GM21381 (cell line): ENCODE measurements around the gene TMEM181.

Experiments used
- ATAC-seq: cut with Tn5 transposase; IDR thresholded peaks from one replicate; pipeline ENCODE4 v1.9.1; 2021; ENCODE audit warnings: mild to moderate bottlenecking, moderate library complexity; ENCODE audit not compliant: unreplicated experiment

Gene TMEM181

GRCh38 chr6:158561321-158561884 is 1.5 kb downstream of the TMEM181 start:
- ATAC-seq = no peak

- no peak for ATAC-seq
These were observed 2.0 kb downstream of the TMEM181 start for GRCh38 chr6:158561938-158562337.

GRCh38 chr6:158564243-158565121 is 4.6 kb downstream of the TMEM181 start:
- no peak for ATAC-seq

DNA sequence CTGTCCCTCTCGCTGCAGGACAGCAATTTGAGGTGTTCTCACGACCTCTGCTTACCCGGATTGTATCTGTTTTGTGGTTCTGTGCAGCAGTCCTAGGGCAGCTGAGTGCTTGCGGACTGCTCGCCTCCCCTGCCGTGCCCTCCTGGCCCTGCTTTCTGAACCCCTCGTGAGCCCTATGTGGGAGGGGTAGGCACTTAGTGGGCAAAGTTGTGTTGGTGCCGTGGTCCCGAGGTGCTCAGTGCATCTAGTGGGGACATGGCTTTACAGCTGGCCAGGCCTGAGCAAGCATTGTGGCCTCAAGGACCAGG is 5.2 kb downstream of the TMEM181 start:
- ATAC-seq = no peak

DNA sequence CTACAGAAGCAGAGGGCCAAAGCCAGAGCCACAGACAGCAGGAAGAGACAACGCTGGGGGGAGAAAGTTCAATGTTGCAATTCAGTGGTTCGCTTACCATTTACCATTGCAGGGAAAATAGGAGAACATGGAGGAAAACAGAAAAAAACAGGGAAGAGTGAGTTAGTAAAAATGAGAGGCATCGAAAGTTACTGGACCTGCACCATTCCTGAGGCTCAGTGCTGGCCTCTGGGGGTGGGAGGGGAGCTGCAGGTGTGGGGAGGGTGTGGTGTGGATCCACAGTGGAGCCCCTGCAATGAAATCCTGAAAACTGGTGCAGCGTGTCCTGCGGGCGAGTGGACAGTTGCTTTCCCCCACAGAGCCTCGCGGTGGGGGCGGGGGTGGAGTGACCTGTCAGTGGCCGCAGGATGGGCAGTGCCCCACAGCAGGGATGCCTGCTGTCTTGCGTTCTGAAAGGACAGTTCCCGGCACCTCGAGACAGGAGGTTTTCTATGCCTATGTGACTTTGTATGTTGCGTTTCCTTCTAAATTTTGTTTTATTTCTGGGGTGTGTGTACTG is 5.7 kb downstream of the TMEM181 start:
- ATAC-seq = no peak

GRCh38 chr6:158566207-158566818 is 6.4 kb downstream of the TMEM181 start:
- no peak for ATAC-seq

DNA sequence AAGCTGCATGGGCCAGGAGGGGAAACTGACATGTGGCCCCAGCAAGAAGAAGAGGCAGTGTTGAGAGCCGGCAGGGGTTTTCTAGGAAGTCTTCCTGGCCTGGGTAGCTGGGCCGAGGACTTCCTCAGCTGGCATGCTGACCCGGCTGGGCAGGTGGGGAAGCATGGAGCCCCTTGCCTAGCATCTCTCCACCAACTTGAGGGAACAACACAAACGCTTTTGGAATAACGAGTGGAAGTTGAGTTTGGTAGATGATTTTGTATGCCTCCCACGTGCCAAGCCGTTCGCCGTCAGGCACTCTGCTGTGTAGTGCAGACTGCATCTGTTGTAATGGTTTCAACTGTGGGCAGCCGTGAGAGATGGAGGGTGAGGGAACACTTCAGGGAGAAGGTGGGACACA is 7.3 kb downstream of the TMEM181 start:
- ATAC-seq = no peak

DNA sequence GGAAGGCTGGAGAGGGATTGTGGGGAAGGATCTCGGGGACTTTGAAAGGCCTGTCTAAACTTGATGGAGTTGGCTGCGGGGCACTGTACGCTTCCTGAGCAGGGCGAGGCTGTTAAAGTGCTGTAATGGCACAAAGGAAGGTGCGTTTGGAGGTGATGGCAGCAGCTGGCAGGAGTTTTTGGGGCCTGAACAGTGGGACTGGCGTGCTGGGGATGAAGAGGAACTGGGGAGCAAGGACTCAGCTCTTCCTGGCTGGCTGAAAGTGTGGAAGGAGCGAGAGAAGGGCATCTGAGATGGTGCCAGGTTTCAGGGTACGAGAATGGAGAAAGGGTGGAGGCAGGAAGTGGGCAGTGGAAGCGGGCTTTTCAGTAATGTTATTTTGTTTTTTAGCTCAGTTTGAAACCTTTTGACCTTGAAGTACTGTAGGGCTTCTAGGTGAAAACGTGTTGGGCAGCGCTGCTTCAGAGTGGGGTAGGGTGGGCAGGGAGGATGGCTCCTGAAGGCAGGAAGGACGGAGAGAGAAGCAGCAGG is 8.0 kb downstream of the TMEM181 start:
- ATAC-seq = no peak

GRCh38 chr6:158568549-158568948 is 8.7 kb downstream of the TMEM181 start:
- ATAC-seq = no peak

GRCh38 chr6:158569036-158569435 is 9.1 kb downstream of the TMEM181 start:
- ATAC-seq = no peak

GRCh38 chr6:158570681-158570962 is 10.7 kb downstream of the TMEM181 start:
- ATAC-seq = no peak

GRCh38 chr6:158571826-158572652 is 12.1 kb downstream of the TMEM181 start:
- no peak for ATAC-seq

- no peak for ATAC-seq
These were observed 13.0 kb downstream of the TMEM181 start for GRCh38 chr6:158572653-158573541.

DNA sequence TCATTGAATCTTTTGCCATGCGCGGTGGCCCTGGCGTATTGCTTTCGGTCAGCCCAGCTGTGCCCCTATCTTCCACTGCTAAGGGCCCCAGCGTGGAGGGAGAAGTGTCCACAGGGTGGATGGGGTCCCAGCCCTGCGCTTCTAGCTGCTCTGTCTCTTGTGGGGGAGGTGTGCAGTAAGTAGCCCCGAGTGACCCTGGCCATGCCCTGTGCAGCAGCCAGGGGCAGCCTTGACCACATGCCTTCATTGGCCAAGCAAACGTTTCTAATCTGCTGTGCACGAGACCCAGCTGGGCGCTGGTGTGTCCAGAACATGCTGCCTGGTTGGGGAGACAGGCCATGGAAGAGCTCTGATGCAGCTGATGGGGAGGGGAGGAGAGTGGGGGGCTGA is 13.6 kb downstream of the TMEM181 start:
- ATAC-seq = no peak

- ATAC-seq = no peak
These were observed 14.9 kb downstream of the TMEM181 start for GRCh38 chr6:158574800-158575199.

- ATAC-seq = no peak
These were observed 15.7 kb downstream of the TMEM181 start for GRCh38 chr6:158575550-158575949.

GRCh38 chr6:158584236-158584651 is 24.4 kb downstream of the TMEM181 start:
- no peak for ATAC-seq

DNA sequence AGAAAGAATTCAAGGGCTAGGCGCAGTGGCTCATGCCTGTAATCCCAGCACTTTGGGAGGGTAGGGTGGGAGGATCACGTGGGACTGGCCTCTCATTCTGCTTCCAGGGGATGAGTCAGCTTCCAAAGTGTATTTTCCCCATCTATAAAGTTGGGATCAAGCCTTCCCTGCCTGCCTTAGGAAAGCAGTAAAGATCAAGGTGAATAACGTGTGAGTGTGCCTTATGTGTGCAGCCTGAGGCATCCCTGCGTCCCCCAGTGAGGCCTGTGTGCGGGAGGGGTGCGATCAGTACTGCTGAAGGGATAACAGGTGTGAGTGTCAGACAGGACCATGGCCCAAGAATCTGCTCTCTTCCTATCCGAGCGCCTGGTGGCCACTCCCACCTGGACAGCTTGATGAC is 26.8 kb downstream of the TMEM181 start:
- ATAC-seq = no peak

DNA sequence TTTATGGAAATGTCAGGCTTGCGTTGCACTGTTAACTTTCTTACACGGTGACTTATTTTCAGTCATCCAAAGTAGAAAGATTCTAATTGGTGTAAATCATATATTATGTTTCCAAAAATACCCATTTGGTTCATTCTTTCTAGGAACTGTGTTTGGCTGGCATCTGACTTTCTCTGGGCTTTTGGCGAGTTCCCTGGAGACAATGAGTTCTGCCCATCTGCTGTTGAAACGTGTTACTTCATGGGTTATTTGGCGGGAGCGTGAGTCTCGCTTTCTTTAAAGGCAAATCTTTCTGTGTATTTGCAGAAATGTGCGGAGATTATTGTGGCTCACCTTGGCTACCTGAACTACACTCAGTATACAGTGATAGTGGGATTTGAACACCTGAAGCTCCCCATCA is 29.5 kb downstream of the TMEM181 start:
- no peak for ATAC-seq
